GM12878 (cell line): ENCODE measurements around the gene TBCD. TPM values are rescaled to one million over a fixed set of nuclear protein-coding genes. Genes with fewer than 3 reads are reported as not detected.

Source experiments
- ATAC-seq: fragments of 200-7000 bp; cut with Tn5 transposase; 3 replicates; pipeline ENCODE4 v1.9.1; 2020; ENCODE audit warnings: mild to moderate bottlenecking, moderate library complexity
- BruUV-seq: library from RNA; stranded (reverse); fragments of 400-500 nt; replicated peaks from 2 replicates; lab custom pipeline; 2021; lab: Mats Ljungman, UMichigan
- CTCF ChIA-PET: fragments of 300-600 bp; sonication (Branson Sonifier 250); formaldehyde crosslinking; extraction: SDS; loops from one replicate; lab custom pipeline; 2021; ENCODE audit warnings: inconsistent platforms; lab: Yijun Ruan, JAX
- POLR2A ChIA-PET: fragments of 350-600 bp; formaldehyde crosslinking; extraction: SDS; loops from one replicate; lab custom pipeline; 2021; ENCODE audit warnings: inconsistent platforms; lab: Charles Lee
- RAD21 ChIA-PET: fragments of 300-600 bp; sonication (Branson Sonifier 250); formaldehyde crosslinking; loops from one replicate; lab custom pipeline; 2023; ENCODE audit warnings: antibody characterized with exemption; ENCODE audit not compliant: unreplicated experiment; lab: Charles Lee
- SMC1A ChIA-PET: fragments of 300-600 bp; sonication (Branson Sonifier 250); formaldehyde crosslinking; loops from one replicate; lab custom pipeline; 2023; ENCODE audit not compliant: unreplicated experiment, uncharacterized antibody; lab: Charles Lee
- DNase-seq: peaks from one replicate; pipeline ENCODE4 v3.0.0-alpha.2; 2011; ENCODE audit warnings: low read depth, low spot score
- FAIRE-seq: peaks from 3 replicates; lab custom pipeline; 2011; peaks lifted over from hg19 to GRCh38; lab: Jason Lieb, UNC
- H2AFZ ChIP-seq: 2 replicates; pipeline ENCODE4 v1.6.0; 2011; ENCODE audit warnings: low read depth, low read length, control low read depth; ENCODE audit not compliant: control insufficient read depth
- H3K27ac ChIP-seq: 2 replicates; pipeline ENCODE4 v1.5.1; 2011; ENCODE audit warnings: control low read depth; ENCODE audit not compliant: control insufficient read depth, insufficient read depth
- H3K27me3 ChIP-seq, 2 experiments: replicated peaks in 1 of 2; 2 replicates each; pipeline versions ENCODE4 v1.6.0 to v1.6.1; 2011; ENCODE audit warnings: low read length in 1 of 2; ENCODE audit not compliant: control insufficient read depth in 2 of 2, insufficient read depth in 2 of 2
- H3K36me3 ChIP-seq, 2 experiments: 2 replicates each; pipeline ENCODE4 v1.5.1; 2011; ENCODE audit warnings: low read length in 1 of 2; ENCODE audit not compliant: control insufficient read depth in 2 of 2, insufficient read depth in 2 of 2
- H3K4me1 ChIP-seq: 2 replicates; pipeline ENCODE4 v1.6.1; 2011; ENCODE audit warnings: mild to moderate bottlenecking, low read length, moderate library complexity, mixed read lengths; ENCODE audit not compliant: control insufficient read depth, insufficient read depth
- H3K4me2 ChIP-seq: 2 replicates; pipeline ENCODE4 v1.6.0; 2011; ENCODE audit warnings: control low read depth; ENCODE audit not compliant: control insufficient read depth, insufficient read depth
- H3K4me3 ChIP-seq: fragments of 200-600 bp; sonication (generic); 2 replicates; pipeline ENCODE4 v1.5.1; 2016
- H3K79me2 ChIP-seq: 2 replicates; pipeline ENCODE4 v1.6.0; 2011; ENCODE audit warnings: low read length; ENCODE audit not compliant: control insufficient read depth, insufficient read depth
- H3K9ac ChIP-seq: 2 replicates; pipeline ENCODE4 v1.8.0; 2011; ENCODE audit warnings: low read length, control low read depth, mixed read lengths; ENCODE audit not compliant: control insufficient read depth, insufficient read depth
- H3K9me3 ChIP-seq: replicated peaks from 3 replicates; pipeline ENCODE4 v1.5.1; 2011; ENCODE audit warnings: mild to moderate bottlenecking, low read length; ENCODE audit not compliant: control insufficient read depth, insufficient read depth
- H4K20me1 ChIP-seq: 2 replicates; pipeline ENCODE4 v1.6.0; 2011; ENCODE audit not compliant: control insufficient read depth, insufficient read depth
- BHLHE40 ChIP-seq, 2 experiments: fragments of 450-650 bp in 1 of 2; IDR thresholded peaks; 2 replicates each; pipeline ENCODE4 v1.6.1; 2011 to 2017; ENCODE audit warnings: low read depth in 2 of 2, borderline replicate concordance in 1 of 2, improper control_type of control experiment in 1 of 2, low read length in 1 of 2, mild to moderate bottlenecking in 1 of 2
- BMI1 ChIP-seq: fragments of 450-650 bp; IDR thresholded peaks from 2 replicates; pipeline ENCODE4 v1.6.1; 2016; ENCODE audit warnings: mild to moderate bottlenecking, moderate library complexity, borderline replicate concordance
- CBX5 ChIP-seq: sonication (generic); IDR thresholded peaks from 2 replicates; pipeline ENCODE4 v1.6.1; 2016; ENCODE audit warnings: low read depth, moderate library complexity, mild to moderate bottlenecking, inconsistent platforms
- HCFC1 ChIP-seq: fragments of 150-350 bp; IDR thresholded peaks from 2 replicates; pipeline ENCODE4 v1.6.1; 2014; ENCODE audit warnings: low read length
- MEF2A ChIP-seq: IDR thresholded peaks from 2 replicates; pipeline ENCODE4 v1.6.1; 2011; ENCODE audit warnings: low read depth, mild to moderate bottlenecking, low read length, moderate library complexity; ENCODE audit not compliant: insufficient read depth
- POLR2A ChIP-seq: IDR thresholded peaks from 2 replicates; pipeline ENCODE4 v1.6.1; 2011; ENCODE audit warnings: low read depth, mild to moderate bottlenecking, low read length
- RAD21 ChIP-seq: IDR thresholded peaks from 2 replicates; pipeline ENCODE4 v1.6.1; 2011; ENCODE audit warnings: mild to moderate bottlenecking, low read depth, low read length, moderate library complexity; ENCODE audit not compliant: insufficient read depth
- YY1 ChIP-seq: IDR thresholded peaks from 2 replicates; pipeline ENCODE4 v1.6.1; 2011; ENCODE audit warnings: low read depth, mild to moderate bottlenecking, low read length
- ZNF24 ChIP-seq: fragments of 450-650 bp; IDR thresholded peaks from 2 replicates; pipeline ENCODE4 v1.6.1; 2017; ENCODE audit warnings: antibody characterized with exemption, mild to moderate bottlenecking
- ZSCAN29 ChIP-seq: fragments of 450-650 bp; IDR thresholded peaks from 2 replicates; pipeline ENCODE4 v1.6.1; 2017; ENCODE audit warnings: mild to moderate bottlenecking, moderate library complexity
- WGBS: methylation state at CpG from one replicate; pipeline ENCODE4 v1.1.6; 2016; ENCODE audit warnings: low lambda C conversion rate; ENCODE audit not compliant: insufficient replicate concordance, insufficient coverage; ENCODE audit errors: missing lambda C conversion rate; 5-methylcytosine and 5-hydroxymethylcytosine counted together
- in situ Hi-C: fragments of 300-500 bp; cut with MboI; formaldehyde crosslinking; loops from 9 replicates; pipeline ENCODE4 v1.14.3; 2018; ENCODE audit warnings: mixed read lengths
- intact Hi-C: fragments of 100-400 bp; cut with micrococcal nuclease; formaldehyde crosslinking; loops from one replicate; pipeline ENCODE4 v1.14.2; 2022; ENCODE audit not compliant: unreplicated experiment
- polyA plus RNA-seq, 11 experiments: library from polyadenylated mRNA; depleted of rRNA in 4 of 11; unstranded in 6 of 11; stranded (reverse) in 5 of 11; fragments of >200 nt; fragmentation: Nextera tagmentation in 4 of 11; fragmentation: Illumina TruSeq in 1 of 11; extraction: Ambion mirVana in 4 of 11; extraction: Trizol in 1 of 11; gene quantifications; 1 replicate in 1 of 11; 2 replicates in 10 of 11; pipeline versions ENCODE4 v1.2.1 to v1.2.3, GENCODE V29; 2011 to 2016; ENCODE audit warnings: inconsistent platforms in 2 of 11, missing spikeins in 2 of 11, low read depth in 1 of 11
- total RNA-seq, 4 experiments: library from RNA; depleted of rRNA in 3 of 4; stranded (reverse); fragments of >200 nt in 3 of 4; fragmentation: Illumina TruSeq in 1 of 4; extraction: Trizol in 1 of 4; gene quantifications; 2 replicates each; pipeline versions ENCODE4 v1.2.1 to v1.2.3, GENCODE V29; 2013 to 2021
- TF ChIP-seq, protein P1 (sequence below), 3 experiments: IDR thresholded peaks in 2 of 3; conservative IDR thresholded peaks in 1 of 3; 2 replicates each; pipeline ENCODE4 v1.5.1; 2011; ENCODE audit warnings: low read depth in 3 of 3, low read length in 3 of 3, mild to moderate bottlenecking in 3 of 3, control low read depth in 2 of 3, moderate library complexity in 2 of 3, inconsistent platforms in 1 of 3, mixed read lengths in 1 of 3; ENCODE audit not compliant: control insufficient read depth in 2 of 3, insufficient read depth in 1 of 3; ENCODE audit errors: extremely low read depth in 1 of 3

TBCD gene
- total and polyA plus RNA-seq, 10 of the 15 experiments (the other 5 are each of a cell fraction or from before 2014, with no cell fraction given), result 10.3 to 114 (median 52.4) TPM

DNA sequence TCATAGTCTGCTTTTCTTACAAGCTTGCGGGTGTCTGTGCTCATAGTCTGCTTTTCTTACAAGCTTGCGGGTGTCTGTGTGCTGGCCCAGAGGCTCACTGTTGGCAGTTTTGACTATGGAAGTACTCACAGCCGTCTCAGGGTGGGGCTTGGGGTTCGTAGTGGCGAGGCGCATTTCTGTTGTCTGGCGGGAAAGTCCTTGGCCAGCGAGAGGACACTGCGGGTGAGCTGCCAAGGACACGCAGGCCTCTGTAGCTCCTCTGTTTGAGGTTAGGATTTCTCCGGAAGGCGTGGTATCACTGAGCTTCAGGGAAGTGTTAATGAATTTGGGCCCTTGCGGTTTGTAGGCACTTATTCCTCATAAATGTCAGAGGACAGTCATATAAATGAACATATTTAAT lies 13.5 kb downstream of the TBCD start:
- no peak overlapping the region for H2AFZ ChIP-seq
- no peaks in the 10 kb centered on the region for H3K9me3 ChIP-seq
- H3K79me2 ChIP-seq, result no peaks in the 10 kb centered on the region
- ChIA-PET SMC1A (no interaction called here), POLR2A (interaction anchor here (0.7 kb wide), 1 partner anchor 211 kb away, joined by 3 read pairs; no protein-coding TSS in a partner anchor), RAD21 (no interaction called here), CTCF (interaction anchor here (0.6 to 1.6 kb wide), 3 partner anchors 15 to 107 kb away, joined by 3 to 4 read pairs (median 4); no protein-coding TSS in a partner anchor)
- FAIRE-seq (no peak), ATAC-seq (no peak), DNase-seq (no peak)
- no peak overlapping the region for H3K4me2 ChIP-seq
- H3K27me3 ChIP-seq, result no peaks in the 10 kb centered on the region
- H3K4me1 ChIP-seq, result no peaks in the 10 kb centered on the region
- TF ChIP-seq CBX5 (no peak), MEF2A (no peak), POLR2A (no peak), ZSCAN29 (no peak), BHLHE40 (IDR thresholded peaks at IDR 0.05; ENCODE audit: borderline replicate concordance in 1 of 2, low read depth in 2 of 2, low read length in 1 of 2) (no peak), BMI1 (no peak), ZNF24 (no peak), YY1 (no peak), HCFC1 (no peak), RAD21 (no peak)
- TF ChIP-seq, protein P1, sequence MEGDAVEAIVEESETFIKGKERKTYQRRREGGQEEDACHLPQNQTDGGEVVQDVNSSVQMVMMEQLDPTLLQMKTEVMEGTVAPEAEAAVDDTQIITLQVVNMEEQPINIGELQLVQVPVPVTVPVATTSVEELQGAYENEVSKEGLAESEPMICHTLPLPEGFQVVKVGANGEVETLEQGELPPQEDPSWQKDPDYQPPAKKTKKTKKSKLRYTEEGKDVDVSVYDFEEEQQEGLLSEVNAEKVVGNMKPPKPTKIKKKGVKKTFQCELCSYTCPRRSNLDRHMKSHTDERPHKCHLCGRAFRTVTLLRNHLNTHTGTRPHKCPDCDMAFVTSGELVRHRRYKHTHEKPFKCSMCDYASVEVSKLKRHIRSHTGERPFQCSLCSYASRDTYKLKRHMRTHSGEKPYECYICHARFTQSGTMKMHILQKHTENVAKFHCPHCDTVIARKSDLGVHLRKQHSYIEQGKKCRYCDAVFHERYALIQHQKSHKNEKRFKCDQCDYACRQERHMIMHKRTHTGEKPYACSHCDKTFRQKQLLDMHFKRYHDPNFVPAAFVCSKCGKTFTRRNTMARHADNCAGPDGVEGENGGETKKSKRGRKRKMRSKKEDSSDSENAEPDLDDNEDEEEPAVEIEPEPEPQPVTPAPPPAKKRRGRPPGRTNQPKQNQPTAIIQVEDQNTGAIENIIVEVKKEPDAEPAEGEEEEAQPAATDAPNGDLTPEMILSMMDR (IDR thresholded peaks at IDR 0.05 in 2 of 3, conservative IDR thresholded peaks at IDR 0.05 in 1 of 3; ENCODE audit: control insufficient read depth in 2 of 3, extremely low read depth in 1 of 3, insufficient read depth in 1 of 3, low read depth in 3 of 3, low read length in 3 of 3), result no peak
- WGBS, result 100% methylated on average over 13 of the region's 13 CpGs
- in situ Hi-C loops (no loop called here), intact Hi-C loops (no loop called here)
- H3K9ac ChIP-seq, result no peak overlapping the region
- BruUV-seq, result no TSS peak
- H4K20me1 ChIP-seq, result no peaks in the 10 kb centered on the region
- H3K36me3 ChIP-seq, result peaks cover 9 to 17% of the 10 kb centered on the region in 2 experiments; a peak in 3 of 4 replicates
- no peak overlapping the region for H3K4me3 ChIP-seq
- no peak overlapping the region for H3K27ac ChIP-seq
